Hematopoietic multipotent progenitor cell (in vitro differentiated cells): ENCODE data around the gene IL4. TPM values are rescaled to one million over a fixed set of nuclear protein-coding genes. Genes with fewer than 3 reads are reported as not detected.
"Not testable (repeated sequence)": the region's sequence is repeated elsewhere in the genome, so short reads cannot be mapped to it uniquely, and the experiment has no call there.

Source experiments
- DNase-seq, 3 donors: peaks; one replicate each; pipeline ENCODE4 v3.0.0-alpha.2; 2011 to 2015; ENCODE audit warnings: low read depth in 2 of 3, low spot score in 2 of 3
- total RNA-seq: library from RNA; depleted of rRNA; stranded (reverse); fragments of >200 nt; gene quantifications from one replicate; pipeline ENCODE4 v1.2.3, GENCODE V29; 2012

The IL4 gene
- total RNA-seq, 1 donor = not detected

DNA sequence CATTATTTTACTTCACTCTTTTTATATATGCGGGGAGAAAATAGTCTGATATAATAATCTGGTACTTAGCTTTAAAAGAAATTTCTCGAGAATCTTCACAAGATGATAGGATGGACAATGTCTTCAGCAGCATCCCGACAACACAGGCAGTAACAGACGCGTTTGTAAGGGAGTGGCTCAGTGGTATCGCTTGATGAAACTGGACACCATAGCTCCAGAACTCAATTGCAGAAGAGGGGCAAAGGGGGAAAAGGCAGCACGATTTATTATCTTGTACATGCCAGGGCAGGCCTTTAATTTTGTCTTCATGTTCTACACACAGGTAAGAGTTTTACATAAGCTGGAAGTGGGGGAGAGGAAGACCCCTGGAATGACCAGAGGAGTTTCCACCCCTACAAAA, 15.7 kb downstream of the IL4 start:
- no peak for DNase-seq

DNA sequence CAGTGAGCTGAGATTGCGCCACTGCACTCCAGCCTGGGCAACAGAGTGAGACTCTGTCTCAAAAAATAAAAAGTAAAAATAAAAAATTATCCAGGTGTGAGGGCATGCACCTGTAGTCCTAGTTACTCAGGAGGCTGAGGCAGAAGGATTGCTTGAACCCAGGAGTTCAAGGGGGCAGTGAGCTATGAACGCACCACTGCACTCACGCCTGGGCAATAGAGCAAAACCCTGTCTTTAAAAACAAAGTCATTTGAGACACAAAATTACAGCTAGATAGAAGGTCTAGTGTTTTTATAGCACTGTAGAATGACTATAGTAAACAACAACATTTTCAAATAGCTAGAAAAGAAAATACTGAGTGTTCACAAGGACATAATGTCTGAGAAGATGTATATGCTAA, 16.4 kb downstream of the IL4 start:
- no peak for DNase-seq

DNA sequence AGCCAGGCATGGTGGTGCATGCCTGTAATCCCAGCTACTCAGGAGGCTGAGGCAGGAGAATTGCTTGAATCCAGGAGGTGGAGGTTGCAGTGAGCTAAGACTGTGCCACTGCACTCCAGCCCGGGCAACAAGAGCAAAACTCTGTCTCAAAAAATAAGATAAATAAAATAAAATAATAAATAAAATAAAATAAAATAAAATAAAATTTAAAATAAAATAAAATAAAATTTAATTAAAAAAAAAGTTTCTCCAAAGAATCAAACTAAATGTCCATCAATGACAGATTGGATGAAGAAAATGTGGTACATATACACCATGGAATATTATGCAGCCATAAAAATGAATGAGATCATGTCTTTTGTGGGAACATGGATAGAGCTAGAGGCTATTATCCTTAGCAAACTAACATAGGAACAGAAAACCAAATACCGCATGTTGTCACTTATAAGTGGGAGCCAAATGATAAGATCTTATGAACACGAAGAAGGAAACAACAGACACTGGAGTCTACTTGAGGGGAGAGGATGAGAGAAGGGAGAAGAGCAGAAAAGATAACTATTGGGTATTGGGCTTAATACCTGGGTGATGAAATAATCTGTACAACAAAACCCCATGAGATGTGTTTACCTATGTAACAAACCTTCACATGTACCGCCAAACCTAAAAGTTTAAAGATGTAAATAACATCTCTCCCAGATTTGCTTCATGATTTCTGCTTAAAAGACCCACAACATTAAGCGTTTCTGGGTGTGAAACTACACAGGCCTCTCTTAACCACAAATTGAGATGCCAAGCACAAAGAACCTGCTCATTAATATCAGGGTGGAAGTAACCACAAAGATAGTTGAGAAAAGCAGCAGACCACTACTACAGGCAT, 18.2 kb downstream of the IL4 start:
- DNase-seq = not testable (repeated sequence)

DNA sequence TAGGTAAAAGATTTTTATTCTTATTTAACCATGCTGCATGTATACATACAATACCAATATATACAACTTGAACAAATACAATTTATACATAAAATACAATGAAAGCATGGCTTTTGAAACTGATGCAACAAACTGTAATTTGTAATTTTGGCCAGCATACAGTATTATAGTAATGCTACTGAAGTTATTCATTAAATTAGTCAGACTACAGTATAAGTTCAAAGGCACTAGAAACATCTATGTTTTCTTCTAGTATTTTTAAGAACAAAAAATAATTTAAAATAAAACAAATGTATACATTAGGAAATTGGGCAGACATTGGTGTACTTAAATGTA, 18.8 kb downstream of the IL4 start:
- no peak for DNase-seq

DNA sequence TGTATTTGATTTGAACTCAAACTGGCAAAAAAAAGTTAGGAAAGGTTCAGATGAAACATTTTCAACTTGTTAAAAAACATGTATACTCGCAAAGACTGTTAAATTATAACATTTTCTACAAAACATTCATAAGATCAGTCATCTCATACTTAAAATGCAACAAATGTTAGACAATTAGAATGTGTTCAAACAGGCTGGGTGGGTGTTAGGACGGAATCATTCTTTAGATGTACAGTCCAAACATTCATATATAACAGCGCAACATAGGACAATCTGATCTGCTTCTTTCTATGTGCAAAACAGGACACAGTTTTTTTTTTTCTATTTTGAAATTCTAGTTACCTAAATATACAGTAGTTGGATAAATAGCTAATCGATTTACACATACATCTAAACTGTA, 22.2 kb downstream of the IL4 start:
- no peak for DNase-seq

DNA sequence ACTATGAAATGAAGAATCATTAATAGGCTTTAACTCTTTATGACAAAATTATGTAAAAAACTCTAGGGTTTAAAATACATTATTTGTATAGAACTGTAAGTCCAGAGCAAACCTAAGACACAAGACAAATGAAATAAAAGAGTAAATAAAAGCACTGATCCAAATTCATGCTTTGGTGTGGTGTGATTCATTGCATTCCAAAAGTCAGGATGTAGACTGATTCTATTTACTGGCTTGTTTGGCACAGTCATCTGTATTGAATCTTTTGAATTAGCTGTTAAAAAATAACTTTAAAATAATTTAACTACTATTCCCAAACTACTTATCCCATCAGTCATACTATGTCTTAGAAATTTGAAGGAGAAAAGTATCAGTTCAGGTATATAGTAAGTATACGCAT, 31.1 kb downstream of the IL4 start:
- no peak for DNase-seq

DNA sequence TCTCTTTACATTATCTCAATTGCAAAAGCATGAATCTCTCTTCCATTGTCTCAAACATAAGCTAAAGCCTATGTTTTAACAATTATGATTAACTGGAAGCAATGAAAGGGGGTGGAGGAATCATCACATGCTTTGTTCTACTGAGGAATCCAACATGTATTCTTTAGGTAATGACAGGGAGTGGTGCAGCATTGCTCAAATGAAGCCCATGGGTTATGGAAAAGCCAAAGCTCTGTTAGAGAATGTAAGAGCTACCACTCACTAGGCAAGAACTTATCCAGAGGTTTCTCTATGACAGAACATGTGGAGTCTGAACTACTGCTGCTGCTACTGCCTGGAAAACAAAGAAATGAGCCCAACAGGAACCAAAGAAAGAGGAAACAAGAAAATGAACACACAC, 34.9 kb downstream of the IL4 start:
- DNase-seq = no peak

DNA sequence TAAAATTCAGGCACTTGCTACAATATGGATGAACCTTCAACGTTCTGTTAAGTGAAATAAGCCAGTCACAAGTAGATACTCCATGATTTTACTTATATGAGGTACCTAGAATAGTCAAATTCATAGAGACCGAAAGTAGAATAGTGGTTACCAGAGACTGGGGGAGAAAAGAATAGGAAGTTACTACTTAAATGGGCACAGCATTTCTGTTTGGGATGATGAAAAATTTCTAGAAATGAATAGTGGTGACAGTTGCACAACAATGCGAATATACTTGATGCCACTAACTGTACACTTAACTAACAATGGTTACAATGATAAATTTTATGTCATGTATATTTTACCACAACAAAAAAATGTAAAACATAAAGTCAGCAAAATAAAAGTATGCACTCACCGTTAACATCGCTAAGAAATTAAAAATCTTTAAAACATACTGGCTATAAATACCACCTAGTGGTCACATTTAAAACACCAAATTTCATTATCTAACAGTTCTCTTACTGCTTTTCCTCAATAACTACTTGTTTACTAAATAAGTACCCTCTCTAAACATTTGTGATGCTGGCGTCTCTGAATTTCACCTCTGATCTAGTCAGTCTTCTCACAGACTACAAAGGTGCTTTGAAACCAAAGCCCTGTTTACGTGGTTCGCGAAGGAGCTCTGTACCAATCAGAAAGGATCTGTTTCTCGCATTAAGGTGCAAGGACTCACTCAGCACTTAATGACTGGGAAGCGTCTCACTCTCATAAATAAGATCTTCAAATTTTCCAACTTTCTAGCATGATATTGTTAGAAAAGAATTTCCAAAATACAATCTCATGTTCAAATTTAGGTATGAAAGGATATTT, 40.9 kb downstream of the IL4 start:
- peak in 1 of 3 donors; percentile 36 for DNase-seq

DNA sequence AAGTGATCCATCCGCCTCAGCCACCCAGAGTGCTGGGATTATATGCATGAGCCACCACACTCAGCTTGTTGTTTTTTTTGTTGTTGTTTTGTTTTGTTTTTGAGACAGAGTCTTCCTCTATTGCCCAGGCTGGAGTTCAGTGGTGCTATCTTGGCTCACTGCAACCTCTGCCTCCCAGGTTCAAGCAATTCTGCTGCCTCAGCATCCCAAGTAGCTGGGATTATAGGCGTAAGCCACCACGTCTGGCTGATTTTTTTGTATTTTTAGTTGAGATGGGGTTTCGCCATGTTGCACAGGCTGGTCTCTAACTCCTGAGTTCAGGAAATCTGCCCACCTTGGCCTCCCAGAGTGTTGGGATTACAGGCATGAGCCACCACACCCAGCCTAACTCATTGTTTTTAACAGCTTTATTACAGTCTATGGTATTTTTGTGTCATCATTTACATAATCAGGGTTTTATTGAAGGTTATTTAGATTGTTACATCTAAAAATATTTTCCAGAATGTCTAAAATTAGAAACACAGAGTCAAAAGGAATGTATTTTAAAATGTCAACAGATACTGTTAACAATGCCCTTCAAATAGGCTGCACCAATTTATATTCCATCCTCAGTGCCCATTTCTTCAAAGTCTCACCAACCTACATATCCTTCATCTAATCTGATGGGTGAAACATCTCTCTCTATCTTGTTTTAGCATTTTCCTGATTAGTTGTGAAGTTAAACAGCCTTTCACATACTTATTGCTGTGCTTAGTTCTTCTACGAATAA, 44.9 kb downstream of the IL4 start:
- no peak for DNase-seq

DNA sequence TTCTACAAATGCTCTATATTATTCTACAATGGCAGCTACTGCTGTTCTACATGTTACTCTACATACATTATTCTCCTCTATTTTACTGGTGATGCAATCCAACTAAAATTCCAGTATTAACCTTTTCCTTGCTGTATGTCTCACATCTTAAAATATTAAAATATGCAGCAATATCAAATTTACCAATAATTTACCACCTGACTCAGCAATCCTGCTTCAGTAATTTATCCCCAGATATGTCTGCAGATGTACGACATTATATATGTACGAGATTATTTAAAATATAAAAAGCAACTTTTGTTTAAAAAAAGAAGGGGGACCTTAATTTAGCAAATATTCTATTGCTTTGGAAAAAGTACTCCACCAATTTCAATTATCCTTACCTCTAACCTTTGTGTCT, 52.0 kb downstream of the IL4 start:
- DNase-seq = no peak

DNA sequence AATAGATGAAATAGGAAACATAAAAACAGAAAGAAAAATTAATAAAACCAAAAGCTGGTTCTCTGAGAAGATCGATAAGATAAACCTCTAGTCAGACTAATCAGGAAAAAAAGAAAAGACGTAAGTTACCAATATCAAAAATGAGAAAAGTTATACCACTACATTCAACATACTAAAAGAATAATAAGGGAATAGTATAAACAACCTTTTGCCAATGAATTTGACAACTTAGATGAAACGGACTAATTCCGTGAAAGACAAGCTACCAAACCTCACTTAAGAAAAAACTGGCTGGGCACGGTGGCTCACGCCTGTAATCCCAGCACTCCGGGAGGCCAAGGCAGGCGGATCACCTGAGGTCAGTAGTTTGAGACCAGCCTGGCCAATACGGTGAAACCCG, 56.1 kb downstream of the IL4 start:
- no peak for DNase-seq

Other genes starting within 250 kb of the IL4 start
- 181 TPM for gene IRF1, start 183.2 kb upstream of the IL4 start, total RNA-seq
- not detected for gene IL5, start 130.5 kb upstream of the IL4 start, total RNA-seq
- 9.7 TPM for gene RAD50, start 117.0 kb upstream of the IL4 start, total RNA-seq
- gene IL13, start 15.8 kb upstream of the IL4 start, total RNA-seq = under 0.01 TPM
- 1.1 TPM for gene KIF3A, start 63.6 kb downstream of the IL4 start, total RNA-seq
- gene CCNI2, start 73.4 kb downstream of the IL4 start, total RNA-seq = 0.27 TPM
- 5.4 TPM for gene SEPTIN8, start 103.2 kb downstream of the IL4 start, total RNA-seq
- not detected for gene SOWAHA, start 139.3 kb downstream of the IL4 start, total RNA-seq
- 0.54 TPM for gene SHROOM1, start 156.7 kb downstream of the IL4 start, total RNA-seq
- gene GDF9, start 192.5 kb downstream of the IL4 start, total RNA-seq = 0.54 TPM
- gene UQCRQ, start 192.7 kb downstream of the IL4 start, total RNA-seq = 81.6 TPM
- gene LEAP2, start 199.7 kb downstream of the IL4 start, total RNA-seq = 0.81 TPM